Karpas-422 (cell line): ENCODE results near the gene UBB. TPM values are rescaled to one million over a fixed set of nuclear protein-coding genes. Genes with fewer than 3 reads are reported as not detected.

Experiments
- DNase-seq: peaks from one replicate; pipeline ENCODE4 v3.0.0-alpha.2; 2015
- H2AFZ ChIP-seq: fragments of 200-600 bp; sonication (generic); 2 replicates; pipeline ENCODE4 v1.6.1; 2014; ENCODE audit warnings: antibody characterized with exemption, low read length, mixed read lengths
- H3K27ac ChIP-seq: fragments of 200-600 bp; sonication (generic); 2 replicates; pipeline ENCODE4 v1.5.1; 2014; ENCODE audit warnings: mild to moderate bottlenecking, low read length, moderate library complexity
- H3K27me3 ChIP-seq: fragments of 200-600 bp; sonication (generic); 2 replicates; pipeline ENCODE4 v1.6.1; 2014; ENCODE audit warnings: low read length, mixed read lengths
- H3K36me3 ChIP-seq: fragments of 200-600 bp; sonication (generic); 2 replicates; pipeline ENCODE4 v1.6.1; 2014; ENCODE audit warnings: low read length, mixed read lengths; ENCODE audit not compliant: insufficient read depth
- H3K4me1 ChIP-seq: fragments of 200-600 bp; sonication (generic); 2 replicates; pipeline ENCODE4 v1.6.1; 2014; ENCODE audit warnings: mild to moderate bottlenecking, low read length, mixed read lengths
- H3K4me2 ChIP-seq: fragments of 200-600 bp; sonication (generic); 2 replicates; pipeline ENCODE4 v1.6.1; 2014; ENCODE audit warnings: low read length, low read depth, mild to moderate bottlenecking; ENCODE audit not compliant: poor library complexity, severe bottlenecking
- H3K4me3 ChIP-seq: fragments of 200-600 bp; sonication (generic); 2 replicates; pipeline ENCODE4 v1.5.1; 2014; ENCODE audit warnings: mild to moderate bottlenecking, antibody characterized with exemption, low read length, mixed read lengths
- H3K79me2 ChIP-seq: fragments of 200-600 bp; sonication (generic); 2 replicates; pipeline ENCODE4 v1.6.1; 2014; ENCODE audit warnings: mild to moderate bottlenecking, low read length, mixed read lengths
- H3K9ac ChIP-seq: fragments of 200-600 bp; sonication (generic); 2 replicates; pipeline ENCODE4 v1.6.0; 2014; ENCODE audit warnings: low read length
- H3K9me2 ChIP-seq: fragments of 200-600 bp; sonication (generic), shearing (Covaris generic); replicated peaks from 2 replicates; pipeline ENCODE4 v1.6.0; 2014; ENCODE audit warnings: mild to moderate bottlenecking, low read length, moderate library complexity; ENCODE audit not compliant: insufficient read depth
- H3K9me3 ChIP-seq: fragments of 300-700, 200-600 bp; sonication (generic); 2 replicates; pipeline ENCODE4 v1.6.1; 2014; ENCODE audit warnings: low read length, mixed read lengths
- H4K20me1 ChIP-seq: fragments of 200-600 bp; sonication (generic); 2 replicates; pipeline ENCODE4 v1.6.1; 2014; ENCODE audit warnings: mild to moderate bottlenecking, antibody characterized with exemption, low read length, low read depth; ENCODE audit not compliant: insufficient read depth
- total RNA-seq: library from RNA; depleted of rRNA; stranded (reverse); fragments of >200 nt; shearing (Covaris generic); gene quantifications from 2 replicates; pipeline ENCODE4 v1.2.3, GENCODE V29; 2014; ENCODE audit warnings: low replicate concordance

Gene UBB
- total RNA-seq, 1 experiment from 2014 or later: 1,060 TPM

GRCh38 chr17:16361874-16362273 lies 19.0 kb upstream of the UBB start:
- no peak overlapping the region for H2AFZ ChIP-seq
- no peaks in the 10 kb centered on the region for H3K27me3 ChIP-seq
- H3K9ac ChIP-seq: no peak overlapping the region
- H3K36me3 ChIP-seq: no peaks in the 10 kb centered on the region
- no peak overlapping the region for H3K4me3 ChIP-seq
- DNase-seq: no peak
- no peaks in the 10 kb centered on the region for H3K4me1 ChIP-seq
- H3K4me2 ChIP-seq: no peak overlapping the region
- no peaks in the 10 kb centered on the region for H4K20me1 ChIP-seq
- H3K9me3 ChIP-seq: no peaks in the 10 kb centered on the region
- H3K27ac ChIP-seq: no peak overlapping the region
- H3K9me2 ChIP-seq: no peaks in the 10 kb centered on the region
- no peaks in the 10 kb centered on the region for H3K79me2 ChIP-seq

GRCh38 chr17:16363749-16364536 lies 16.9 kb upstream of the UBB start:
- Histone ChIP-seq H3K9me3 (no peaks in the 10 kb centered on the region), H3K9ac (no peak overlapping the region), H3K9me2 (no peaks in the 10 kb centered on the region), H3K4me3 (no peak overlapping the region), H3K27ac (no peak overlapping the region), H2AFZ (no peak overlapping the region), H3K4me1 (no peaks in the 10 kb centered on the region), H4K20me1 (no peaks in the 10 kb centered on the region), H3K27me3 (no peaks in the 10 kb centered on the region), H3K4me2 (no peak overlapping the region), H3K79me2 (no peaks in the 10 kb centered on the region), H3K36me3 (no peaks in the 10 kb centered on the region)
- DNase-seq: peak; percentile 93

GRCh38 chr17:16364625-16365024 lies 16.3 kb upstream of the UBB start:
- Histone ChIP-seq H3K4me2 (no peak overlapping the region), H3K9ac (no peak overlapping the region), H3K4me3 (no peak overlapping the region), H3K27me3 (no peaks in the 10 kb centered on the region), H3K36me3 (no peaks in the 10 kb centered on the region), H4K20me1 (no peaks in the 10 kb centered on the region), H3K79me2 (no peaks in the 10 kb centered on the region), H3K9me3 (no peaks in the 10 kb centered on the region), H3K4me1 (no peaks in the 10 kb centered on the region), H3K9me2 (no peaks in the 10 kb centered on the region), H2AFZ (no peak overlapping the region), H3K27ac (no peak overlapping the region)
- DNase-seq: no peak

GRCh38 chr17:16371742-16372141 lies 9.1 kb upstream of the UBB start:
- peaks cover under 1% of the 10 kb centered on the region; the same call in 1 of the 2 replicates for H3K4me1 ChIP-seq
- no peaks in the 10 kb centered on the region for H4K20me1 ChIP-seq
- no peaks in the 10 kb centered on the region for H3K27me3 ChIP-seq
- H3K4me2 ChIP-seq: no peak overlapping the region
- DNase-seq: no peak
- H2AFZ ChIP-seq: no peak overlapping the region
- H3K27ac ChIP-seq: no peak overlapping the region
- H3K4me3 ChIP-seq: no peak overlapping the region
- no peak overlapping the region for H3K9ac ChIP-seq
- H3K36me3 ChIP-seq: no peaks in the 10 kb centered on the region
- no peaks in the 10 kb centered on the region for H3K9me2 ChIP-seq
- H3K79me2 ChIP-seq: no peaks in the 10 kb centered on the region
- no peaks in the 10 kb centered on the region for H3K9me3 ChIP-seq

- Histone ChIP-seq H3K27me3 (no peaks in the 10 kb centered on the region), H3K27ac (no peak overlapping the region), H4K20me1 (no peaks in the 10 kb centered on the region), H3K9me2 (no peaks in the 10 kb centered on the region), H3K79me2 (no peaks in the 10 kb centered on the region), H3K9ac (no peak overlapping the region), H3K36me3 (no peaks in the 10 kb centered on the region), H3K4me1 (peaks cover 2% of the 10 kb centered on the region; the same call in 1 of the 2 replicates), H3K4me2 (no peak overlapping the region), H3K9me3 (no peaks in the 10 kb centered on the region), H2AFZ (no peak overlapping the region), H3K4me3 (no peak overlapping the region)
- no peak for DNase-seq
Measured at GRCh38 chr17:16374146-16374938, 6.5 kb upstream of the UBB start.

- Histone ChIP-seq H3K9me2 (no peaks in the 10 kb centered on the region), H4K20me1 (peaks cover 17% of the 10 kb centered on the region), H3K4me2 (no peak overlapping the region), H3K4me1 (peaks cover 8% of the 10 kb centered on the region), H3K27me3 (no peaks in the 10 kb centered on the region), H3K4me3 (no peak overlapping the region), H3K9ac (no peak overlapping the region), H3K9me3 (no peaks in the 10 kb centered on the region), H3K36me3 (peaks cover 14% of the 10 kb centered on the region), H3K79me2 (peaks cover 7% of the 10 kb centered on the region), H3K27ac (no peak overlapping the region), H2AFZ (no peak overlapping the region)
- DNase-seq: no peak
Measured at GRCh38 chr17:16377941-16378341, 3.0 kb upstream of the UBB start.

- H3K79me2 ChIP-seq: peaks cover 7% of the 10 kb centered on the region
Measured at GRCh38 chr17:16378636-16379282, 2.1 kb upstream of the UBB start.

GRCh38 chr17:16379654-16380053 lies 1.2 kb upstream of the UBB start:
- Histone ChIP-seq H3K9me3 (no peaks in the 10 kb centered on the region), H3K4me3 (no peak overlapping the region), H3K27ac (no peak overlapping the region), H3K36me3 (peaks cover 14% of the 10 kb centered on the region), H3K9me2 (no peaks in the 10 kb centered on the region), H3K4me2 (no peak overlapping the region), H3K4me1 (peaks cover 8% of the 10 kb centered on the region), H3K79me2 (peaks cover 7% of the 10 kb centered on the region), H3K9ac (no peak overlapping the region), H4K20me1 (peaks cover 30% of the 10 kb centered on the region), H2AFZ (no peak overlapping the region), H3K27me3 (no peaks in the 10 kb centered on the region)
- no peak for DNase-seq

More at GRCh38 chr17:16378636-16379282, 2.1 kb upstream of the UBB start:
- Histone ChIP-seq H3K27ac (no peak overlapping the region), H3K9ac (no peak overlapping the region), H3K9me2 (no peaks in the 10 kb centered on the region), H3K4me1 (peaks cover 8% of the 10 kb centered on the region), H2AFZ (no peak overlapping the region), H3K27me3 (no peaks in the 10 kb centered on the region), H3K4me3 (no peak overlapping the region), H4K20me1 (peaks cover 23% of the 10 kb centered on the region), H3K9me3 (no peaks in the 10 kb centered on the region), H3K36me3 (peaks cover 14% of the 10 kb centered on the region), H3K4me2 (no peak overlapping the region)
- no peak for DNase-seq
